ENCODE data around the gene ZBTB47. TPM values are rescaled to one million over a fixed set of nuclear protein-coding genes. Genes with fewer than 3 reads are reported as not detected.

Gene ZBTB47
- total RNA-seq, 2 experiments from 2014 or later: 0.18 to 0.34 TPM

DNA sequence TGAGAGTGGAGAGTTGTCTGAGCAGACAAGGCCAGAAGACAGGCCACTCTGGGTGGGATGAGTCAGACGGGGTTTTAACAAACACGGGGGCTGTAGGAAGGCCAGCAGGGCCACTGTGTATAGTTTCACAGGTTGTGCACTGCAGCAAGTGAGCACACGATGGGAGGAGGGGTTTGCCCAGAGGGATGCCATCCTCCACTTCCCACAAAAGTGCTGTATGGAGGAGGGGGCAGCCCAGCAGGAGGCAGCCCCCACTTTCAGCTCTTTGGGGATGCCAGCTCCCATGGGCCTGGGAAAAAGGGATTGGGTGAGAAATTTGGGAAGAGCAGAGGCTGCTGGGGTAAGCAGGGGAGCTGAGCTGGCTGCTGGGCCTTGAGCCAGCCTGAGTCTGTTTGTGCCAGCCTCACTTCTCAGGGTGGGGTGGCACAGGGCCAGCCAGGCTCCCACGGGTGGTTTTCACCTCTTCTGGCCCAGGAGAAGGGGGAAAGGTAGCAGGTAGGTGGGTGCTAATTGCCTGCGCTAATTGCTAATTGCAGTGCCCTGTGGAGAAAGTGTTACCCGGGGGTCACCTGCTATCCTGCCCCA, 6.7 kb downstream of the ZBTB47 start:
- ChIA-PET CTCF (interaction anchor here (0.9 to 1.2 kb wide), 2 partner anchors 86 to 112 kb away, joined by 3 to 5 read pairs; no protein-coding TSS in a partner anchor), POLR2A (no interaction called here)
- no peak for DNase-seq
- Mint-ChIP-seq H3K27ac (no peak overlapping the region), H3K27me3 (ENCODE audit: low read depth) (no peaks in the 10 kb centered on the region), H3K9me3 (ENCODE audit: insufficient read depth) (no peaks in the 10 kb centered on the region), H3K4me3 (no peak overlapping the region), H3K4me1 (ENCODE audit: low read depth) (no peaks in the 10 kb centered on the region), H3K36me3 (ENCODE audit: low read depth) (no peaks in the 10 kb centered on the region)
- no peak for ATAC-seq

DNA sequence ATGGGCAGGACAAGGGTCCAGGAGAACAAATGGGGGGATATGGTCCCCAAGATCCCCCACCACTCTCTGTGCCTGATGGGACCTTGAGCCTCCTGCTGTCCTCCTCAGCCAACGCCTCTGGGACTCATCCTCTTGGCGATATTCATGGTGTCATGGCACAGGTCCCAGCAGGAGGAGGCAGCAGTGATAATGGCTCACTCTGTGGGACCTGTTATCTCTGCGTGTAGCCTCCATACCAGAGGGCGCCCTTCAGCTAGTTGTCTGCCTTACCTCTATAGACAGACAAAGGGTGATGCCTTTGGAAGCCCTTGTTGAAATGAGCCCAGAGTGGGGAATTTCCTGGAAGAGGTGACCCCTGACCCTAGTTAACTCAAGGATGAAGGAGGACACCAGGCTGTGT, 7.4 kb downstream of the ZBTB47 start:
- no peaks in the 10 kb centered on the region for H3K9me3 Mint-ChIP-seq (ENCODE audit: insufficient read depth)
- no peak overlapping the region for H3K4me3 Mint-ChIP-seq
- peak overlapping the region; percentile 34 for H3K27ac Mint-ChIP-seq
- H3K36me3 Mint-ChIP-seq (ENCODE audit: low read depth): no peaks in the 10 kb centered on the region
- CTCF ChIA-PET: interaction anchor here (0.8 to 1.2 kb wide), 5 partner anchors 13 to 221 kb away, joined by 3 to 5 read pairs (median 3); no protein-coding TSS in a partner anchor
- POLR2A ChIA-PET: no interaction called here
- ATAC-seq: no peak
- no peaks in the 10 kb centered on the region for H3K4me1 Mint-ChIP-seq (ENCODE audit: low read depth)
- DNase-seq: no peak
- no peaks in the 10 kb centered on the region for H3K27me3 Mint-ChIP-seq (ENCODE audit: low read depth)

DNA sequence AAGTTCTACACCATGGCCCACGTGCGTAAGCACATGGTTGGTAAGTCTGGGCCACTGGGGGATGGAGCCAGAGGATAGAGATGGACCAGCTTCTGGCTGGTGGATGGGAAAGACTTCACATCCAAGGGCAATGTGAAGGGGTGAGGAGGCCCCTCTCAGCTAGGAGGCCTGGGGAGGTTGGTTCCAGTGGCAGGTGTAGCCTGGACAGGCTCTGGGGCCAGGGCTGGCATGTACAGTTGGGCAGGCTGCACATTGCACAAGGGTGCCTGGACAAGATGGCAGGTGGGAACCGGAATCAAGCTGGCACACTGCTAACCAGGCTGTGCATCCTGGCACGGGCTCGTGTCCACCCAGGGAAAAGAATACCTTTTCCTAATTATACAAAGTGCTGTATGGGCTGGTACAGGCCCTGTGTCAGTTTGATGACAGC, 8.1 kb downstream of the ZBTB47 start:
- no peak overlapping the region for H3K4me3 Mint-ChIP-seq
- no peak for ATAC-seq
- no peaks in the 10 kb centered on the region for H3K27me3 Mint-ChIP-seq (ENCODE audit: low read depth)
- no peaks in the 10 kb centered on the region for H3K36me3 Mint-ChIP-seq (ENCODE audit: low read depth)
- CTCF ChIA-PET: interaction anchor here (0.8 to 1.2 kb wide), 4 partner anchors 13 to 220 kb away, joined by 3 to 5 read pairs (median 4); no protein-coding TSS in a partner anchor
- no peaks in the 10 kb centered on the region for H3K9me3 Mint-ChIP-seq (ENCODE audit: insufficient read depth)
- POLR2A ChIA-PET: no interaction called here
- H3K4me1 Mint-ChIP-seq (ENCODE audit: low read depth): no peaks in the 10 kb centered on the region
- DNase-seq: no peak
- H3K27ac Mint-ChIP-seq: no peak overlapping the region

DNA sequence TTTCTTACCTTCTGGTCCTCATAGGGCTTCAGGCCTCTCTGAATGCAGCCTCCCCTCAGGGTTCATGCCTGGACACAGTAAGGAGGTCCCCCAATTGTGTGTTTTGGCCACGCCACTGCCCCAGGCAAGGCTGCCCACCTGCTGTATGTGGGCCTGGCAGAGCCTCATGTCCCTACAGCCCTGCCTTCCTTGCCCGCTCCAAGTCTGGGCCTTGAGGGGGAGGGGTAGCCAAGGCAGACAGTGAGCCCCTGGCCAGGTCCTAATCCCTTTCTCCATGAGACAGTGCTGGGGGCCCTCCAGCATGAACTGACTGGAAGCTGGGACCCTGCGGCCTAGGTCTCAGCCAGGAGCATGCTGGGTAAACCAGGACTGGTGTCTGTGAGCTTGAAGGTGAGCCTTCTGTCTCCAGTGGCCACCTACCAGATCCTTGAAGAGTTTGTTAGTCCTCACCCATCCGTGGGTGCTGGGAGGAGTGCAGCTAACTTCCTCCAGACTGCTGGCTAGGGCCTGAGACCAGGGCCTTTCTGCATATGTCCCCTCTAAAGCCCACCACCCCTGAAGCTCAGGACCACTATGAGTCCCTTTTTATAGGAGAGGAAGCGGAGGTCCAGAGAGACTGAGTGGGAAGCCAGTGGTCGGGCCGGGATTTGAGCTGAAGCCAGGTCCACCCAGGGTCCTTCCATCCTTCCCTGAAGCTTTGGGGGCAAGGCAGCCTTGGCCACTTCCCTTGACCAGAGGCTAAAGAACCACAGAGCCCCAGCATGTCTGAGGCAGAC, 8.7 kb downstream of the ZBTB47 start:
- H3K4me1 Mint-ChIP-seq (ENCODE audit: low read depth): no peaks in the 10 kb centered on the region
- H3K9me3 Mint-ChIP-seq (ENCODE audit: insufficient read depth): no peaks in the 10 kb centered on the region

DNA sequence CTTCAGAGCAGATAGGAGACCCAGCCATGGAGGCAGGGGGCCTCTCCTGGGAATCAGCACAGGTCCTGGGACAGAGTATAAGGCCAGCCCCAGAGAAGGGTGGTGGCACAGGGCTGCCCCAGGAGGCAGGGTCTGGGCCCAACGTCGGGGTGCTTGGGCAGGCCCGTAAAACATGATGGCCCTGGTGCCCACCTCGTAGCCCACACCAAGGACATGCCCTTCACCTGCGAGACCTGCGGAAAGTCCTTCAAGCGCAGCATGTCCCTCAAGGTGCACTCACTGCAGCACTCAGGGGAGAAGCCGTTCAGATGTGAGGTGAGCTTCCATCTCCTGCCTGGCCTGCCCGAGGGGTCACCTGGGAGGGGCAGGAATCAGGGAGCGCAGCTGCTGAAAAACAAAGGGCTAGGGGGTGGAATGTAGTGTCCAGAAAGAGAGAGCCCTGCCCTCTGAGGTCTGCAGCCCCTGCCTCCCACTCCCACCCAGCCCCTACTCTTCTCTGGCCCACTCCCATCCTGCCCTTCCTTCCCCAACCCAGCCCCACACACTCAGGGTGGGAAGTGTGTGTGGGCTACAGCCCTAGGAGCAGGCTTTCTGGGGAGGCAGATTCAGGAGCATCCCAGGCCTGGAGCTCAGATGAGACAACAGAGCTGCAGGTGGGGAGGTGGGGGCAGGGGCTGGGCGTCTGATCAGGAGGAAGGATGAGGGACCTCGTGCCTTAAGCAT, 9.5 kb downstream of the ZBTB47 start:
- Mint-ChIP-seq H3K4me1 (ENCODE audit: low read depth) (no peaks in the 10 kb centered on the region), H3K27me3 (ENCODE audit: low read depth) (no peaks in the 10 kb centered on the region), H3K36me3 (ENCODE audit: low read depth) (no peaks in the 10 kb centered on the region), H3K27ac (no peak overlapping the region), H3K9me3 (ENCODE audit: insufficient read depth) (no peaks in the 10 kb centered on the region), H3K4me3 (no peak overlapping the region)
- CTCF ChIA-PET: no interaction called here
- ATAC-seq: no peak
- POLR2A ChIA-PET: no interaction called here
- no peak for DNase-seq

More for the DNA sequence above, 8.7 kb downstream of the ZBTB47 start:
- Mint-ChIP-seq H3K27me3 (ENCODE audit: low read depth) (no peaks in the 10 kb centered on the region), H3K36me3 (ENCODE audit: low read depth) (no peaks in the 10 kb centered on the region), H3K4me3 (no peak overlapping the region), H3K27ac (no peak overlapping the region)
- CTCF ChIA-PET: interaction anchor here (0.8 kb wide), 1 partner anchor 219 kb away, joined by 3 read pairs; no protein-coding TSS in a partner anchor
- ATAC-seq (no peak), DNase-seq (no peak)
- POLR2A ChIA-PET: no interaction called here

DNA sequence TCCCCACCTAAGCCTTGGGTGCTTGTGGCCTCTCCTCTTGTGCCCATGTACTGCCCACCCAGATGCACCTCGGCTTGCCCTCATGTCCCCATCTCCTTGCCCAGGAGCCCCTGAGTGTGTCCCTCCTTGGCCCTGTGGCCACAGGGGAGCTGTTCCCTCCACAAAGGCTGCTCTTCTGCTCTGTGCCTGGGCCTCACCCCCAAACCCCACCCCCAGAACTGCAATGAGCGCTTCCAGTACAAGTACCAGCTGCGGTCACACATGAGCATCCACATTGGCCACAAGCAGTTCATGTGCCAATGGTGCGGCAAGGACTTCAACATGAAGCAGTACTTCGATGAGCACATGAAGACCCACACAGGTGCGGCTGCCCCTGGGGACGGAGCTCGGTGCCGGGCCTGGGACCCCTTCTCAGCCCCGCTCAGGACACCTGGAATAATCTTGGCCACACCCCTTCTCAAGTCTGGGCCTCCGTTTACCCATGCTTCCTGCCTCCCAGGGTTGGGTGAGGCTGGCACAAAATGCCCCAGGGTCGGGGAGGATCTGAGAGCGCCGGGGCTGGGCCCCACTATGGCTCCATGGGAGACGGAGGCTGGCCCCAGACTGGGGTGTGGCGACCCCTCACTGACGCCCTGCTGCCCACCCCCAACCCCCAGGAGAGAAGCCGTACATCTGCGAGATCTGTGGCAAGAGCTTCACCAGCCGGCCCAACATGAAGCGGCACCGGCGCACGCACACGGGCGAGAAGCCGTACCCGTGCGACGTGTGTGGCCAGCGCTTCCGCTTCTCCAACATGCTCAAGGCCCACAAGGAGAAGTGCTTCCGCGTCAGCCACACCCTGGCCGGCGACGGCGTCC, 10.3 kb downstream of the ZBTB47 start:
- no peaks in the 10 kb centered on the region for H3K27me3 Mint-ChIP-seq (ENCODE audit: low read depth)
- ChIA-PET CTCF (no interaction called here), POLR2A (no interaction called here)
- no peak for ATAC-seq
- no peaks in the 10 kb centered on the region for H3K36me3 Mint-ChIP-seq (ENCODE audit: low read depth)
- no peaks in the 10 kb centered on the region for H3K9me3 Mint-ChIP-seq (ENCODE audit: insufficient read depth)
- H3K4me3 Mint-ChIP-seq: no peak overlapping the region
- no peak overlapping the region for H3K27ac Mint-ChIP-seq
- H3K4me1 Mint-ChIP-seq (ENCODE audit: low read depth): no peaks in the 10 kb centered on the region
- no peak for DNase-seq

DNA sequence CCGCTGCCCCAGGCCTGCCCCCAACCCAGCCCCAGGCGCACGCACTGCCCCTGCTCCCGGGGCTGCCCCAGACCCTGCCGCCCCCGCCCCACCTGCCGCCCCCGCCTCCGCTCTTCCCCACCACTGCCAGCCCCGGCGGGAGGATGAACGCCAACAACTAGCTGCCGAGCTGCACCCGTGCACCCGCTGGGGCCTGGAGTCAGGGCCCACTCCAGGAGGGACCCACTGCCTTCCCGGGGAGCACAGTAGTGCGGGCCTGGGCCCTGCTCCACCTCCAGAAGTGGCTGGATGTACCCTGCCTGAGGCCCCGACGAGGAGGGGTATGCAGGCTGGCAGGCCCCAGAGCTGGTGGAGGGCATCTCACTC, 10.9 kb downstream of the ZBTB47 start:
- ATAC-seq: no peak
- ChIA-PET POLR2A (no interaction called here), CTCF (no interaction called here)
- no peak overlapping the region for H3K4me3 Mint-ChIP-seq
- H3K36me3 Mint-ChIP-seq (ENCODE audit: low read depth): no peaks in the 10 kb centered on the region
- no peaks in the 10 kb centered on the region for H3K4me1 Mint-ChIP-seq (ENCODE audit: low read depth)
- no peak overlapping the region for H3K27ac Mint-ChIP-seq
- no peaks in the 10 kb centered on the region for H3K27me3 Mint-ChIP-seq (ENCODE audit: low read depth)
- no peaks in the 10 kb centered on the region for H3K9me3 Mint-ChIP-seq (ENCODE audit: insufficient read depth)
- no peak for DNase-seq

DNA sequence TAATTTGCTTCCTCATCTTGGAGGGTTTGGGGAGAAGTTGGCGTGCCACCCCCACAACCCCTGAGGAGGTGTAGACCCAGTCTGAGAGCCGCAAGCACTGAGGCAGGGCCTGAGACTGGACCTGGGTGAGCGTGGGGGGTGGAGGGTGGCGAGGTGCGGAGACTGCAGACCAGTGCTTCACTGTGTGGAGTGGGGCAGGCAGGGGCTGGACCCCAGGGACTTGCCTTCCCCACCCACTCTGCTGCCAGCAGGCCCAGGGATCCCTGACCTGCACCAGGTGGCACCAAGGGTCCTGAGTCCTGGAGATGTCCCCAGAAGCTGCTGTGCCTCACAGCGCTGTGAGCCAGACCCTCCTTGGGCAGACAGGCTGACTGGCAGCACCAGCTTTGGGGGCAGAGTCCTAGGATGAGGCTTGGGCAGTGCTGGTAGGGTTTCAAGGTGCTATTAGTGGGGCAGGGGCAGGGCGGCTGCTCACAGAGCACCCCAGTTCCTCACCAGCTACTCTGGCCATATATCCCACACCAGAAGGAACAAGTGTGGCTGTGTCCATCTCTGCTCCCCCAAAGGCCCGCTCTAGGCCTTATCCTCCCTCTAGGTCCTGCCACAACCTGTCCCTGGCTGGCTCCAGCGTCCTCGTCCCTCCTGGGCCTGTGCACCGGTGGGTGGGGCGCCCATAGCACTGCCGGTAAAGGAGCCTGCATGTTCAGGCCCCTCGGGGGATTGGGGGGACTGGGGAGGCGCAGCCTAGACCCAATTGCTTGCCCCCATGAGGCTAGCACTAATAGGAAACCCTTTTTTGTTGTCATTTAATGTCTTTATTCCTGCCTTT, 11.8 kb downstream of the ZBTB47 start:
- Mint-ChIP-seq H3K27me3 (ENCODE audit: low read depth) (no peaks in the 10 kb centered on the region), H3K4me1 (ENCODE audit: low read depth) (no peaks in the 10 kb centered on the region), H3K27ac (no peak overlapping the region), H3K36me3 (ENCODE audit: low read depth) (no peaks in the 10 kb centered on the region), H3K4me3 (no peak overlapping the region), H3K9me3 (ENCODE audit: insufficient read depth) (no peaks in the 10 kb centered on the region)
- ChIA-PET POLR2A (no interaction called here), CTCF (no interaction called here)
- no peak for ATAC-seq
- no peak for DNase-seq

DNA sequence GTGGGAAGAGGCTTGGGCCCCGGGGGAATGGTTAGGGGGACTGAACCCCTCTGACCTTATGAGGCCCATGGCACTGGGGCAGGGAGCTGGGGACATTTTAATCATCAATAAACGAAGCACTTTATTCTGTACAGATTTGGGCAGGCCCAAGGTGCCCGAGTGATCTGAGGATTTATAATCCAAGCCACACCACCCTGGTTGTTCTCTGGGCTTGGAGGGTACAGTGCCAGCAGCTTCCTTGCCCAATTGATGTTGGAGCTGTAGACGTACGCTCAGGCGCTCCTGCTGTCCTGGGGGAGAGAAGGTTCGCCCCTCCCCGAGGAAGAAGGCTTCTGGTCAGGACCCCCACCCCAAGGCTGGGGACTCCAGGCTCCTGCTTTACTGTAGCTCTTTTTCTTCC, 12.5 kb downstream of the ZBTB47 start:
- Mint-ChIP-seq H3K36me3 (ENCODE audit: low read depth) (no peaks in the 10 kb centered on the region), H3K4me1 (ENCODE audit: low read depth) (no peaks in the 10 kb centered on the region), H3K4me3 (no peak overlapping the region), H3K9me3 (ENCODE audit: insufficient read depth) (no peaks in the 10 kb centered on the region), H3K27ac (no peak overlapping the region), H3K27me3 (ENCODE audit: low read depth) (no peaks in the 10 kb centered on the region)
- ATAC-seq (no peak), DNase-seq (no peak)
- ChIA-PET CTCF (no interaction called here), POLR2A (no interaction called here)

DNA sequence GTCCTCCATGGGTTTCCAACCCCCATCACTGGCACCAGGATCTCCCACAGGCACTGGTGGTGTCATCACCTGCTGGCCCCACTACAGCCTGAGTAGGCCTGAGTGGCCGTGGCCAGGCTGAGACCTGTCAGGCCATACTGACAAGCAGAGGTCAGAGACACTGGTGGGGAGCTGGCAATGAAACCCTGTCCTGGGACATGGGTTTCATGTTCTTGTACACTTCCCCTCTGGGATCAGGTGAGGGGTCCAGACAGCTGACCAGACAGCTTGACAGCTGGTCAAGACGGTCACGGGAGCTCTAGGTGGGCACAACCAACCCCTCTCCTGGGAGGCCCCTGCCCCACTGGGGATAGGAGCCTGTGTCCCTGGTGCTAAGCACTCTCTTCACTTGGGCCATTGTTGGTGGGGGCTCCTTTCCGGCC, 13.1 kb downstream of the ZBTB47 start:
- ATAC-seq: no peak
- H3K27ac Mint-ChIP-seq: no peak overlapping the region
- no peak for DNase-seq
- H3K36me3 Mint-ChIP-seq (ENCODE audit: low read depth): no peaks in the 10 kb centered on the region
- ChIA-PET CTCF (no interaction called here), POLR2A (no interaction called here)
- no peaks in the 10 kb centered on the region for H3K4me1 Mint-ChIP-seq (ENCODE audit: low read depth)
- no peak overlapping the region for H3K4me3 Mint-ChIP-seq
- H3K9me3 Mint-ChIP-seq (ENCODE audit: insufficient read depth): no peaks in the 10 kb centered on the region
- no peaks in the 10 kb centered on the region for H3K27me3 Mint-ChIP-seq (ENCODE audit: low read depth)

DNA sequence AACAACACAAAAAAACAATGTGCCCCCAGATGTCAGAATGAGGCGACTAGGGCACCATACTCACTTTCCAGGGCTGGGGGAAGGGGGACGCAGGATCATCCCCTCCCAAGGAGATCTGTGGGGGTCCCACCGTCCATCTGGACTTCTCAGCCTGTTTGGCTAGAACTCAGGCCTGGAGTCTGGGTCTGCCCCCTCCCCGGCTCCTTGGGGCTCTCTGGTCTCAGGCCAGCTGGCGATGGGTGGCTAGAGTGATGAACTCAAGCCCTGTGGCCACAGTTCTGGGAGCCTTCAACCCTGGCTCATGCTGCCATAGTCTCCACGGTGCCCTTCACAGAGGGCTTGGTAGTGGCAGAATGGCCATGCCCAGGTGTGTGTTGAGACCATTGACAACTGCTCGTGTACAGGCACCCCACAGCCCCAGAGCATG, 13.6 kb downstream of the ZBTB47 start:
- DNase-seq (no peak), ATAC-seq (no peak)
- ChIA-PET CTCF (no interaction called here), POLR2A (no interaction called here)
- Mint-ChIP-seq H3K4me3 (no peak overlapping the region), H3K27ac (no peak overlapping the region), H3K27me3 (ENCODE audit: low read depth) (no peaks in the 10 kb centered on the region), H3K4me1 (ENCODE audit: low read depth) (no peaks in the 10 kb centered on the region), H3K9me3 (ENCODE audit: insufficient read depth) (no peaks in the 10 kb centered on the region), H3K36me3 (ENCODE audit: low read depth) (no peaks in the 10 kb centered on the region)
